Esophagus muscularis mucosa (tissue), 4 donors: ENCODE data around the gene NCK1.

Source experiments
- EP300 ChIP-seq: sonication (generic); formaldehyde crosslinking; IDR thresholded peaks from one replicate; pipeline ENCODE4 v1.6.1; 2017; ENCODE audit warnings: antibody characterized with exemption
- POLR2A ChIP-seq: fragments of 450-650 bp; IDR thresholded peaks from one replicate; pipeline ENCODE4 v1.6.1; 2017; ENCODE audit warnings: antibody characterized with exemption, moderate library complexity, mild to moderate bottlenecking, low read depth
- POLR2AphosphoS5 ChIP-seq, 2 donors: sonication (generic); formaldehyde crosslinking; IDR thresholded peaks; one replicate each; pipeline ENCODE4 v1.6.1; 2017; ENCODE audit warnings: antibody characterized with exemption in 2 of 2
- TF ChIP-seq, protein P1 (sequence below), 3 experiments: fragments of 200-600 bp in 2 of 3; fragments of 450-650 bp in 1 of 3; sonication (generic) in 2 of 3; IDR thresholded peaks; one replicate each; pipeline ENCODE4 v1.5.1; 2017 to 2019; ENCODE audit warnings: antibody characterized with exemption in 3 of 3, mild to moderate bottlenecking in 2 of 3, moderate library complexity in 1 of 3

DNA sequence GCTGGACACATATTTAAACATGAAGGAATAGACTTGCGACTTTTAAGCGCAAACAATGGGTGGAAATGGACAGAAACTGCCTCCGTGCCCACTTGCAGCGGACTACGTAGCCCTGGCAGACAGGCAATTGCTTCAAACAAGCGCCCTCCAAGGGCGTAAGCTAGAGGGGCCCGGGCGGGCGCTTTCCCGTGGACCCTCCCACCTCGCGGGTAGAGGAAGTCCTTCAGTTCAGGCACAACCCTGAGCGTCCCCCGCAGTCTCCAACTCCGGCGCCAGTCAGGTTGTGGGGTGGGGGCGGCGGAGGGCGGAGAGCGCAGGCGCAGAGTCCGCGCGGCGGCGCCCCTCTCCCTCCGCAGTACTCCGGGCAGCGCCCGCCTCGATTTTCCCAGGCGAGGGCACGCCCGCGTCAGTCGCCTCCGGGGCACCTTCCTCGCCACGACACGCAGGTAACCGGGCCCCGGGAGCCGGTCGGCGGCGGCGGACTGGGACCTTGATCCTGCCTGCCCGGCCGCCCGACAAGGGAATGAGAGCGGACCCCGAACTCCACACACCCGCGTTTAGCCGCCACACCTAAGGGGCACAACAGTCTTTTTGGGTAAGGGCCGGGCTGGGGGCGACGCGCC is 43.1 kb upstream of the NCK1 start, which contains the start of gene SLC35G2:
- TF ChIP-seq POLR2A: no peak
- TF ChIP-seq POLR2AphosphoS5 (IDR thresholded peaks at IDR 0.05): peak; percentile 28 to 53
- TF ChIP-seq, protein P1, sequence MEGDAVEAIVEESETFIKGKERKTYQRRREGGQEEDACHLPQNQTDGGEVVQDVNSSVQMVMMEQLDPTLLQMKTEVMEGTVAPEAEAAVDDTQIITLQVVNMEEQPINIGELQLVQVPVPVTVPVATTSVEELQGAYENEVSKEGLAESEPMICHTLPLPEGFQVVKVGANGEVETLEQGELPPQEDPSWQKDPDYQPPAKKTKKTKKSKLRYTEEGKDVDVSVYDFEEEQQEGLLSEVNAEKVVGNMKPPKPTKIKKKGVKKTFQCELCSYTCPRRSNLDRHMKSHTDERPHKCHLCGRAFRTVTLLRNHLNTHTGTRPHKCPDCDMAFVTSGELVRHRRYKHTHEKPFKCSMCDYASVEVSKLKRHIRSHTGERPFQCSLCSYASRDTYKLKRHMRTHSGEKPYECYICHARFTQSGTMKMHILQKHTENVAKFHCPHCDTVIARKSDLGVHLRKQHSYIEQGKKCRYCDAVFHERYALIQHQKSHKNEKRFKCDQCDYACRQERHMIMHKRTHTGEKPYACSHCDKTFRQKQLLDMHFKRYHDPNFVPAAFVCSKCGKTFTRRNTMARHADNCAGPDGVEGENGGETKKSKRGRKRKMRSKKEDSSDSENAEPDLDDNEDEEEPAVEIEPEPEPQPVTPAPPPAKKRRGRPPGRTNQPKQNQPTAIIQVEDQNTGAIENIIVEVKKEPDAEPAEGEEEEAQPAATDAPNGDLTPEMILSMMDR (IDR thresholded peaks at IDR 0.05): peak in 2 of 3 experiments; percentile 7 to 10
- no peak for TF ChIP-seq EP300
